ENCODE measurements around the gene C10orf143.

C10orf143 gene

GRCh38 chr10:130014263-130015074 lies 96.2 kb downstream of the C10orf143 start:
- DNase-seq (ENCODE audit: low read depth in 2 of 2), result no peak

Measured in stimulated activated CD8-positive, alpha-beta memory T cell treated with anti-CD3 and anti-CD28 coated beads, Interleukin-2, amount 100 ng/mL, for 48 hours (primary cell).